ENCODE results near the gene PPP4R3B. TPM values are rescaled to one million over a fixed set of nuclear protein-coding genes. Genes with fewer than 3 reads are reported as not detected.
A peak's percentile ranks its signal among the peaks of the same experiment; 100 is the strongest.

PPP4R3B gene
- total and polyA plus RNA-seq, 2 of the 13 experiments (the other 11 are each of a cell fraction or from before 2014, with no cell fraction given): 24.2 to 53.0 TPM

- TF ChIP-seq PAWR (CRISPR knock-in tag; IDR thresholded peaks at IDR 0.05; ENCODE audit: borderline replicate concordance) (no peak), ZNF792 (CRISPR knock-in tag; IDR thresholded peaks at IDR 0.05) (no peak; the same call in 1 of the 2 replicates), SP2 (CRISPR knock-in tag; IDR thresholded peaks at IDR 0.05) (no peak), ZNF564 (CRISPR knock-in tag; IDR thresholded peaks at IDR 0.05) (no peak), SMC3 (IDR thresholded peaks at IDR 0.05; ENCODE audit: low read length) (no peak), THAP11 (CRISPR knock-in tag; IDR thresholded peaks at IDR 0.05) (peak; percentile 98), ZNF431 (CRISPR knock-in tag; IDR thresholded peaks at IDR 0.05; ENCODE audit: borderline replicate concordance, low read depth) (no peak; the same call in 1 of the 2 replicates), ZBTB25 (CRISPR knock-in tag; IDR thresholded peaks at IDR 0.05) (peak; percentile 13; the same call in 1 of the 2 replicates), TFE3 (CRISPR knock-in tag; IDR thresholded peaks at IDR 0.05) (no peak), ZNF382 (CRISPR knock-in tag; IDR thresholded peaks at IDR 0.05; ENCODE audit: borderline replicate concordance) (no peak), TBX2 (CRISPR knock-in tag; IDR thresholded peaks at IDR 0.05; ENCODE audit: borderline replicate concordance) (no peak), ZNF251 (CRISPR knock-in tag; IDR thresholded peaks at IDR 0.05) (no peak), ZNF597 (CRISPR knock-in tag; IDR thresholded peaks at IDR 0.05) (no peak), BRF2 (CRISPR knock-in tag; IDR thresholded peaks at IDR 0.05) (no peak), IRF1 (CRISPR knock-in tag; IDR thresholded peaks at IDR 0.05; ENCODE audit: low read depth) (no peak), ZNF704 (CRISPR knock-in tag; IDR thresholded peaks at IDR 0.05; ENCODE audit: borderline replicate concordance) (no peak), ZNF414 (CRISPR knock-in tag; IDR thresholded peaks at IDR 0.05) (no peak), ZNF530 (CRISPR knock-in tag; IDR thresholded peaks at IDR 0.05; ENCODE audit: low read depth) (no peak), DPF2 (CRISPR knock-in tag; IDR thresholded peaks at IDR 0.05; ENCODE audit: borderline replicate concordance, low read depth) (no peak)
These were observed 1.0 kb upstream of the PPP4R3B start (continued) for GRCh38 chr2:55618275-55619055.
